ENCODE data around the gene TTC31. TPM values are rescaled to one million over a fixed set of nuclear protein-coding genes. Genes with fewer than 3 reads are reported as not detected.

The TTC31 gene
- total RNA-seq, 3 donors from 2014 or later = 27.2 to 34.1 (median 30.9) TPM

DNA sequence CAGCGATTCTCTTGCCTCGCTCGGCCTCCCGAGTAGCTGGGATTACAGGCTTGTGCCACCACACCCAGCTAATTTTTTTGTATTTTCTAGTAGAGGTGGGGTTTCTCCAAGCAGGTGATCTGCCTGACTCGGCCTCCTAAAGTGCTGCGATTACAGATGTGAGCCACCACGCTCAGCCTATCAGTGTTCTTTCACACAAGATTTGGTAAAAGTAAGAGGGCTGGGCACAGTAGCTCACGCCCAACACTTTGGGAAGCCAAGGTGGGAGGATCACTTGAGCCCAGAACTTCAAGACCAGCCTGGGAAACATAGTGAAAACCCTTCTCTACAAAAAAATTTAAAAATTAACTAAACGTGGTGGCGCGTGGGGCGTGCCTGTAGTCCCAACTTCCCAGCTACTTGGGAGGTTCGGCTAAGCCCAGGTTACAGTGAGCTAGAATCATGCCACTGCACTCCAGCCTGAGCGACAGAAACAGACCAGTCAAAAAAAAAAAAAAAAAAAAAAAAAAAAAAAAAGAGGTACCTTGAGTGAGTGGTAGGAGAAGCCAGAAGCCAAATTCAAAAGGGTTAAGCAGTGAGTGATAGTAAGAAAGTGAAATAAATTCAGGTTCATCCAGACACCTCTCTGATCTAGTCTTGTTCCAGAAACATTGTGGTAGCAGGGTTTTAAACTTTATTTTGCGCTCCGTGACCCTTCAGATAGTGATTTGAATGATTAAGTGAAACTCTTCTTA is 11.4 kb upstream of the TTC31 start:
- Histone ChIP-seq H3K4me3 (peak overlapping the region; percentile 37), H3K4me1 (ENCODE audit: low read depth) (peaks cover 19% of the 10 kb centered on the region), H3K36me3 (ENCODE audit: low read depth) (no peaks in the 10 kb centered on the region), H3K9me3 (no peaks in the 10 kb centered on the region)
- TF ChIP-seq, protein P1, sequence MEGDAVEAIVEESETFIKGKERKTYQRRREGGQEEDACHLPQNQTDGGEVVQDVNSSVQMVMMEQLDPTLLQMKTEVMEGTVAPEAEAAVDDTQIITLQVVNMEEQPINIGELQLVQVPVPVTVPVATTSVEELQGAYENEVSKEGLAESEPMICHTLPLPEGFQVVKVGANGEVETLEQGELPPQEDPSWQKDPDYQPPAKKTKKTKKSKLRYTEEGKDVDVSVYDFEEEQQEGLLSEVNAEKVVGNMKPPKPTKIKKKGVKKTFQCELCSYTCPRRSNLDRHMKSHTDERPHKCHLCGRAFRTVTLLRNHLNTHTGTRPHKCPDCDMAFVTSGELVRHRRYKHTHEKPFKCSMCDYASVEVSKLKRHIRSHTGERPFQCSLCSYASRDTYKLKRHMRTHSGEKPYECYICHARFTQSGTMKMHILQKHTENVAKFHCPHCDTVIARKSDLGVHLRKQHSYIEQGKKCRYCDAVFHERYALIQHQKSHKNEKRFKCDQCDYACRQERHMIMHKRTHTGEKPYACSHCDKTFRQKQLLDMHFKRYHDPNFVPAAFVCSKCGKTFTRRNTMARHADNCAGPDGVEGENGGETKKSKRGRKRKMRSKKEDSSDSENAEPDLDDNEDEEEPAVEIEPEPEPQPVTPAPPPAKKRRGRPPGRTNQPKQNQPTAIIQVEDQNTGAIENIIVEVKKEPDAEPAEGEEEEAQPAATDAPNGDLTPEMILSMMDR (IDR thresholded peaks at IDR 0.05) = no peak
- intact Hi-C loops (cut with DNase I, micrococcal nuclease) = no loop called here
- no peak for DNase-seq
- peak; percentile 4 for ATAC-seq

DNA sequence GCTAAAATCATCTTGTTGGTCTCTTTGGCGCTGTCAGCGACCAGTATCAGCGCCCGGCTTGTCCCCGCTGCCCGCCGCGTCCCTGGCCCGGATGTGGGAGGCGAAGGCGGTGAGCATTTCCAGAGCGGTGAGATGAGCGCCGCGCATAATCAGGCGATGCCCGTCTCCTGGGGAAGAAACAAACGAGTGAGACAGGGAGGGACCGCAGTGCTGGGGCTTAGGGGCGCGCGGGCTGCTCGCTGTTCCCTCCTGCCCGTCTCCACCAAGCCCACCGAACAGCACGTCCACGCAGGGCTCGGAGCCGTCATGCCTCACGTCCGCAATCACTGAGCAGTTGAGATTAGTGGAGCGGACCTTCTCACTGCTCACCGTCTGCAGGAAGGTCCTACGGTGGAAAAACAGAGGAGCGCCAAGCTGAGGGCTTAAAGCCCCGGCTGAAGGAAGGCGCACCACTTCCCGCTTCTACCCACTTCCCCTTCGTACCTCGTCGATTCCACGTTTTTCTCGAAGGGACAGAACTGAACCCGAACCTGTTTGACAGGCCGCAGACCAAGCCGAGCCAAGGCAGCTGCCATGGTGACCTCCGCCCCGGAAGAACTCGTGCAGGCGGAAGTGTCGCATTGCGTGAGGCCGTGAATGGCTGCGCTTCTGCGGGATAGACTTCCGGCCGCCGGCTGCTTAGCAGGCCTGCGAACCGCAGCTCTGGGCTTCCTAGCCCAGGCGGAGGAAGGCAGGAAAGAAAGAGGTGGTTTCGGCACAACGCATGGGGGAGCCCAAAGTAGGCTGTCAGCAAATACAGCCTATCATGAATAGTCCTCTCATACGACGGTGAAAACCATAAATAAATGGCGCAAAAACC is 10.6 kb upstream of the TTC31 start, which contains the start of gene MRPL53:
MRPL53 (minus strand) TSS at position 595 of the 859 bp plus-strand sequence; CDS start at position 575, 20 bp downstream.
- intact Hi-C loops (cut with DNase I, micrococcal nuclease) = no loop called here
- Histone ChIP-seq H3K9me3 (no peaks in the 10 kb centered on the region), H3K36me3 (ENCODE audit: low read depth) (no peaks in the 10 kb centered on the region), H3K4me3 (peak within 1 kb of the TSS; percentile 37), H3K4me1 (ENCODE audit: low read depth) (peaks cover 19% of the 10 kb centered on the region)
- peak; percentile 96 to 97 (median 97) for DNase-seq
- TF ChIP-seq, protein P1 (IDR thresholded peaks at IDR 0.05) = no peak
- peak; percentile 97 for ATAC-seq

- H3K4me1 ChIP-seq (ENCODE audit: low read depth) = peaks cover 19% of the 10 kb centered on the region
- no peak for DNase-seq
- intact Hi-C loops (cut with DNase I, micrococcal nuclease) = no loop called here
- H3K9me3 ChIP-seq = no peaks in the 10 kb centered on the region
- ATAC-seq = peak; percentile 7
- H3K4me3 ChIP-seq = no peak overlapping the region
- TF ChIP-seq, protein P1 (IDR thresholded peaks at IDR 0.05) = no peak
- H3K36me3 ChIP-seq (ENCODE audit: low read depth) = no peaks in the 10 kb centered on the region
Measured at GRCh38 chr2:74472945-74473258, 10.0 kb upstream of the TTC31 start.

DNA sequence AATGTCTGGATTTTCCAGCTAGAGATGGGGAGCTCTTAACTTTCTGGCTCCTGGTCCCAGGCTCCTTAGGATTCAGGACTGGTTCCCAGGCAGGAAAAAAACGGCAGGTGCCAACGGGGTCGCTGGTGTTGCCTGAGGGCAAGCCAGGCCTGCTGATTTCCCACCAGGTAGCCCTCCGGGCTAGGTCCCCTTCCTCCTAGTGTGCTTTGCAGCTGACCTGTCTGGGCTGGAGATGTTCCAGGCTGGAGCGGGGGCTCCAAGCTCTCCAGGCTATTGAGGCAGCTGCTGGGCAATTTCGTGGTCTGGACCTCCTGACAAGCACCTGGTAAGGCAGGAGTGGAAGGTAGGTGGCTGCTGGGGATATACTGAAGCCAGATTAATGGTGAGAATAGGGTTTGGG is 8.4 kb upstream of the TTC31 start:
- Histone ChIP-seq H3K4me3 (no peak overlapping the region), H3K4me1 (ENCODE audit: low read depth) (peaks cover 19% of the 10 kb centered on the region), H3K9me3 (no peaks in the 10 kb centered on the region), H3K36me3 (ENCODE audit: low read depth) (no peaks in the 10 kb centered on the region)
- TF ChIP-seq, protein P1 (IDR thresholded peaks at IDR 0.05) = no peak
- DNase-seq = no peak
- intact Hi-C loops (cut with DNase I, micrococcal nuclease) = no loop called here
- ATAC-seq = no peak

- Histone ChIP-seq H3K4me3 (no peak overlapping the region), H3K9me3 (no peaks in the 10 kb centered on the region), H3K36me3 (ENCODE audit: low read depth) (no peaks in the 10 kb centered on the region), H3K4me1 (ENCODE audit: low read depth) (peaks cover 19% of the 10 kb centered on the region)
- ATAC-seq (no peak), DNase-seq (no peak)
- TF ChIP-seq, protein P1 (IDR thresholded peaks at IDR 0.05) = peak; percentile 14
- intact Hi-C loops (cut with DNase I, micrococcal nuclease) = no loop called here
Measured at GRCh38 chr2:74474899-74475298, 8.0 kb upstream of the TTC31 start.

Data from mucosa of descending colon (tissue), 3 donors.